NCI-H2196 (cell line): Measurements from ENCODE around the gene UBE2K.
"Not testable (repeated sequence)": the region's sequence is repeated elsewhere in the genome, so short reads cannot be mapped to it uniquely, and the experiment has no call there.

Experiments used
- DNase-seq: peaks from one replicate; lab custom pipeline; 2025; ENCODE audit not compliant: unreplicated experiment; lab: John Stamatoyannopoulos, UW

UBE2K gene

GRCh38 chr4:39721788-39722187 is 23.9 kb downstream of the UBE2K start:
- DNase-seq, result no peak

- DNase-seq, result no peak
These were observed 31.6 kb downstream of the UBE2K start for GRCh38 chr4:39729557-39729956.

GRCh38 chr4:39730072-39730471 is 32.1 kb downstream of the UBE2K start:
- no peak for DNase-seq

GRCh38 chr4:39731908-39732307 is 34.0 kb downstream of the UBE2K start:
- DNase-seq, result no peak

- no peak for DNase-seq
These were observed 34.8 kb downstream of the UBE2K start for GRCh38 chr4:39732728-39733127.

GRCh38 chr4:39739591-39739990 is 41.7 kb downstream of the UBE2K start:
- DNase-seq, result not testable (repeated sequence)

GRCh38 chr4:39741401-39741800 is 43.5 kb downstream of the UBE2K start:
- DNase-seq, result no peak

GRCh38 chr4:39745920-39746319 is 48.0 kb downstream of the UBE2K start:
- DNase-seq, result no peak

- DNase-seq, result no peak
These were observed 52.3 kb downstream of the UBE2K start for GRCh38 chr4:39750216-39750615.

- no peak for DNase-seq
These were observed 56.4 kb downstream of the UBE2K start for GRCh38 chr4:39754309-39754708.

- no peak for DNase-seq
These were observed 58.2 kb downstream of the UBE2K start for GRCh38 chr4:39756159-39756558.

GRCh38 chr4:39758176-39758575 is 60.2 kb downstream of the UBE2K start:
- no peak for DNase-seq

- DNase-seq, result no peak
These were observed 61.6 kb downstream of the UBE2K start for GRCh38 chr4:39759569-39759968.

- DNase-seq, result no peak
These were observed 63.2 kb downstream of the UBE2K start for GRCh38 chr4:39761005-39761667.

- no peak for DNase-seq
These were observed 66.0 kb downstream of the UBE2K start for GRCh38 chr4:39763714-39764572.

GRCh38 chr4:39770005-39770404 is 72.1 kb downstream of the UBE2K start:
- no peak for DNase-seq

- no peak for DNase-seq
These were observed 72.5 kb downstream of the UBE2K start for GRCh38 chr4:39770471-39770870.

GRCh38 chr4:39770969-39771724 is 73.2 kb downstream of the UBE2K start:
- DNase-seq, result no peak

GRCh38 chr4:39781988-39782387 is 84.1 kb downstream of the UBE2K start:
- not testable (repeated sequence) for DNase-seq

GRCh38 chr4:39785083-39785482 is 87.1 kb downstream of the UBE2K start:
- no peak for DNase-seq

GRCh38 chr4:39786838-39787237 is 88.9 kb downstream of the UBE2K start:
- DNase-seq, result no peak

GRCh38 chr4:39792128-39792527 is 94.2 kb downstream of the UBE2K start:
- no peak for DNase-seq
